SK-N-MC (cell line): Measurements from ENCODE around the gene LEO1.

Experiments used
- DNase-seq: peaks from one replicate; pipeline ENCODE4 v3.0.0-alpha.2; 2011; ENCODE audit warnings: low read depth, low spot score
- H3K27ac ChIP-seq: fragments of 200-600 bp; sonication (generic); 2 replicates; pipeline ENCODE4 v1.5.1; 2016; ENCODE audit warnings: mixed run types
- H3K36me3 ChIP-seq: fragments of 200-600 bp; sonication (generic); 2 replicates; pipeline ENCODE4 v1.6.1; 2017; ENCODE audit warnings: antibody characterized with exemption, low read length, mixed read lengths; ENCODE audit not compliant: insufficient read depth
- H3K4me3 ChIP-seq: fragments of 200-600 bp; sonication (generic); 2 replicates; pipeline ENCODE4 v1.5.1; 2016
- H3K9ac ChIP-seq: fragments of 200-600 bp; sonication (generic); 2 replicates; pipeline ENCODE4 v1.8.0; 2017; ENCODE audit warnings: mixed run types, mixed read lengths; ENCODE audit not compliant: insufficient read length
- H3K9me3 ChIP-seq: fragments of 200-600 bp; sonication (generic); 2 replicates; pipeline ENCODE4 v1.6.1; 2017; ENCODE audit warnings: low read depth, mild to moderate bottlenecking, antibody characterized with exemption, low read length, moderate library complexity, mixed read lengths
- EZH2 ChIP-seq: fragments of 200-600 bp; sonication (generic); IDR thresholded peaks from one replicate; pipeline ENCODE4 v1.6.1; 2017; ENCODE audit warnings: antibody characterized with exemption
- FOXP2 ChIP-seq: optimal IDR thresholded peaks from 2 replicates; pipeline ENCODE3; 2011; ENCODE audit warnings: mild to moderate bottlenecking, moderate library complexity; ENCODE audit not compliant: insufficient read depth; ENCODE audit errors: extremely low read length, control extremely low read depth
- POLR2AphosphoS5 ChIP-seq: IDR thresholded peaks from 2 replicates; pipeline ENCODE4 v1.6.1; 2012; ENCODE audit warnings: mild to moderate bottlenecking, low read depth, low read length, borderline replicate concordance

Gene LEO1

GRCh38 chr15:51971375-51972133, at the start of gene LEO1:
Gene LEO1, minus strand, starts transcription at chr15:51971778. Its CDS starts 33 bp downstream, at chr15:51971745.
- DNase-seq, result peak; percentile 87
- no peaks in the 10 kb centered on the region for H3K9me3 ChIP-seq
- H3K27ac ChIP-seq, result peak within 1 kb of the TSS; percentile 91
- H3K4me3 ChIP-seq, result peak within 1 kb of the TSS; percentile 87
- peak within 1 kb of the TSS; percentile 91 for H3K9ac ChIP-seq
- TF ChIP-seq POLR2AphosphoS5, result peak; percentile 94
- no peak for TF ChIP-seq EZH2
- H3K36me3 ChIP-seq, result peaks cover 10% of the 10 kb centered on the region

DNA sequence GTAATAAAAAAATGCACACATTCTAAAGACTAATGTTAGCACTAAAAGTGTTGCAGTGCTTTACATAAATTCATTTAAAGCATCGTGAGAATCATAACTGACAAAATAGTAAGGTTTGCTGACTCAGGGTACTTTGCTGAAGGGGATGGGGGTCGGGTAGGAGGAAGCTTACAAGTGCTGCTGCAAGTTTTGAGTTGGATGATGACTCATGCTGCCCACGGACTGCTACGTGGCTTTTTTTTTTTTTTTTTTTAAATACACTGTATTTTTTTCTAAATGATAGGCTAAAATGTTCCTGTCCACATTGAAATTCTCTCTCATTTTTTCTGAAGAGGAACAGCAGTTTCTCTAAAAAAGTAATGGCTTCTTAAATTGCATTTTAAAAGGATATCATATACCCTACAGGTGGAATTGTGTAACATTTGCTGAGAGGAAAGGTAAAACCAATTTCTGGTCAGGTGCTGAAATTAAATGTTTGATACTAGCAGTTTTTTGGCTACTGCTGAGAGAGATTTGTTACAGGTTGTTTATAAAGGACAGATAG, 49.6 kb upstream of the LEO1 start:
- TF ChIP-seq POLR2AphosphoS5, result no peak
- TF ChIP-seq FOXP2, result no peak
- TF ChIP-seq EZH2, result no peak
- H3K36me3 ChIP-seq, result peaks cover 18% of the 10 kb centered on the region
- peak overlapping the region; percentile 97 for H3K9ac ChIP-seq
- H3K9me3 ChIP-seq, result no peaks in the 10 kb centered on the region
- peak overlapping the region; percentile 99 for H3K4me3 ChIP-seq
- peak; percentile 86 for DNase-seq
- peak overlapping the region; percentile 94 for H3K27ac ChIP-seq

DNA sequence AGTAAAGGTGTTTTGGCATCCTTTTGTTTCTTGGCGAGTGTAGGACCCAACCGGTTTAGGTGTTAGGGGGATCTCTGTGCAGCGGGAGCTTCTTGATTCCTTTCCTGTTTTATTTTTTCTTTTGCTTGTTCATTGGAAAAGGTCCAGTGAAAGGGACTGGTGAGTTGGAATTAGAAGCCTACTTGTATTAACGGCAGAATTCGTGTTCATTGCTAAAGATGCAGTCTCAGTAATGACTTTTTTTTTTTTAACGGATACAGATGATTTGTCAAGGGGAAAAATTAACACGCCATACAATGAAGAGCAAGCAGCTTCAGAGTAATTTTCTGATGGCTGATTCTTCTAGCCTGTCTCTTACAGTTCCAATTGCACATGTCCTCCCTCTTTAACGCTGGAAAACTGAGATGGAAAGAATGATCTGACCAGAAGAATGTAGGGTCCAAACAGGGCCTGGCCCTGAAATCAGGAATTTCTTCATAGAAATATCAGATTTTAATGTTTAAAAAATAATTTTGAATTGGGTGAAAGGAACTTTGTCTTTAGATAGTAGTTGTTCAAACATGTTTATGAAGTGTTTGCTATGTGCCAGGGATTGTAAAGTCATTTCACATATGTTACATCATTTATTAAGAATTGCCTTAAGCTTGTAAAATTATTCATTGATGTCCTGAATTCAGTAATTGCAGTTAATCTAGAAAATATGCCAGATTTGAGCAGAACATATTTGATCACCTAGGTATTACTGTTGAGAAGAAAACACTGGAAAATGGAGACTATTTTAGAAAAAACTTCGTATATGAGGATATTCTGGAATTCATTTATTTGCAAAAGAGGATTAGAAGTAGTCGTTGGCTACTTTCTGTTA, 48.9 kb upstream of the LEO1 start:
- TF ChIP-seq EZH2 (no peak), POLR2AphosphoS5 (no peak), FOXP2 (no peak)
- H3K36me3 ChIP-seq, result peaks cover 18% of the 10 kb centered on the region
- H3K4me3 ChIP-seq, result peak overlapping the region; percentile 99
- H3K9ac ChIP-seq, result peak overlapping the region; percentile 97
- H3K27ac ChIP-seq, result peak overlapping the region; percentile 94
- H3K9me3 ChIP-seq, result no peaks in the 10 kb centered on the region
- no peak for DNase-seq

DNA sequence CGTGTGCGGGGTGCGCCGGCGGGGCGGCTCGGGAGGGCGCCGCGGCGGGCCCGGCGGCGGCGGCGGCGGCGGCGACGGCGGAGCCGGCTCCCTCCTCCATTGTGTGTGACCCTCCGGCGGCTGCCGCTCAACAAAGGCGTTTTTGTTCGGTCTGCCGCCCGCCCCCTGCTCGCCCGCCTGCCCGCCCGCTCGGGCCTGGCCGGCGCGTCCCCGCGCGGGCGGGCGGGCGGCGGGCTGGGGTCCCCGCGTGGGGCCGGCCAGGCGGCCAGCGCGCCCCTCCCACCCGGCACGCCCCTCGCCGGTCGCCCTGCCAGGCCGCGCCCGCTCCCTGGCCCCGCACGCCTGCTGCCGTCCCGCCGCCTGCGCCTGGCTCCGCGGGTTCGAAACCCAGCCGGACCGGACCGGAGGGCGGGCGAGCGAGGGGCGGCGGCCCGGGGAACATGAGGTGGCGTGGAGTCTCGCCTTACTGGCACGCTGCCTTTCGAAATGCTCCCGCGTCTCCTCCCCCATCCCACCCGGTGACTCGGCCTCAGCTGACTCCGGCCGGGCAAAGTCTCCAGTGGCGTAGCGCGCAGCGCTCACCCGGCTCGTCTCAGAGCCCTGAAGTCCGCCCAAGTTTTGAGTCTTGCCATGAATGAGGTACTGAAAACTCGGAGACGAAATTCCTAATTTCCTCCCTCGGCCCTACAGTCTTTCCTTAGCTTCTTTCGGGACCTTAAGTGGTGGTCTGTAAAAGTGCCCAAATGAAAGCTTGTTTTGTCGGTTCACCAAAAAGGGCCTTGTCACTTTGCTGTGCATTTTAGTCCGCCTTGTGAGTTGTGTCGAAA, 48.0 kb upstream of the LEO1 start:
- Histone ChIP-seq H3K4me3 (peak overlapping the region; percentile 99), H3K9me3 (no peaks in the 10 kb centered on the region), H3K9ac (peak overlapping the region; percentile 97), H3K36me3 (peaks cover 12% of the 10 kb centered on the region), H3K27ac (peak overlapping the region; percentile 94)
- no peak for DNase-seq
- no peak for TF ChIP-seq FOXP2
- TF ChIP-seq POLR2AphosphoS5, result no peak
- no peak for TF ChIP-seq EZH2

GRCh38 chr15:52018693-52019393, 47.3 kb upstream of the LEO1 start, which contains the start of gene MAPK6:
Gene MAPK6, plus strand, starts transcription at chr15:52019219. Its CDS starts 27,242 bp downstream, at chr15:52046461.
- no peak for DNase-seq
- TF ChIP-seq EZH2, result no peak
- TF ChIP-seq FOXP2, result no peak
- TF ChIP-seq POLR2AphosphoS5, result peak; percentile 84
- Histone ChIP-seq H3K4me3 (peak within 1 kb of the TSS; percentile 99), H3K9ac (peak within 1 kb of the TSS; percentile 97), H3K27ac (peak within 1 kb of the TSS; percentile 94), H3K36me3 (peaks cover 8% of the 10 kb centered on the region), H3K9me3 (no peaks in the 10 kb centered on the region)

DNA sequence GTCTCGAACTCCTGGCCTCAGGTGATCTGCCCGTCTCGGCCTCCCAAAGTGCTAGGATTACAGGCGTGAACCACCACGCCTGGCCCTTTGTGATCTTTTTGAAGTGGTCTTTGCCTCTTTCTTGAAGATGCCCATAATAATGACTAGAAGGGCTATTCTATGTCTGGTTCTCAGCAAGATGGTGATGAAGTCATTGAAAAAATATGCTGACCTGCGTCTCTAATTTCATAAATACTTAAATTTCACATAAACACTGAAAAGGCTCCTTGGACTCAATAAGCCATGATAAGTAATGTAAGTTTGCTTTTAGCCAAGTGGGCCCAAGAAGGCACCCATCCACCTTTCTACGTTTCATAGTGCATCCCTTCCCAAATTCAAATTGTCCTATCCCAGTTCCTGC, 46.7 kb upstream of the LEO1 start:
- H3K27ac ChIP-seq, result no peak overlapping the region
- H3K9me3 ChIP-seq, result no peaks in the 10 kb centered on the region
- peak overlapping the region; percentile 82 for H3K4me3 ChIP-seq
- TF ChIP-seq POLR2AphosphoS5 (no peak), FOXP2 (no peak), EZH2 (no peak)
- peaks cover 2% of the 10 kb centered on the region for H3K36me3 ChIP-seq
- DNase-seq, result no peak
- peak overlapping the region; percentile 88 for H3K9ac ChIP-seq

DNA sequence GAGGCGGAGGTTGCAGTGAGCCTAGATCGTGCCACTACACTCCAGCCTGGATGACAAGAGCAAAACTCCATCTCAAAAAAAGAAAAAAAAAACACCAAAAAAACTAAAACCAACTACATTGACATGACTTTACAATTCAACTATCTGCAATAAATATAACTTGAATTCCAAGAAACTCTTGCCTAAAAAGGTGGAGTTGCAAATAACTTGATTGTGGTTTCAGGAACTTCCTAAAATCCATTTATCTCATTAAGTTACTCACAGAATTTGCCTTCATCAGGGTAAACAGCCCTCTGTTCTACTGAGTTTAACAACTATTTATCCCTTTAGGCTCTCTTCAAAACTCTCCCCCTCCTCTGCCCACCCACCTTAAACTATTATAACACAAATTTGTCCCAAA, 44.7 kb upstream of the LEO1 start:
- Histone ChIP-seq H3K27ac (no peak overlapping the region), H3K36me3 (no peaks in the 10 kb centered on the region), H3K9me3 (no peaks in the 10 kb centered on the region), H3K9ac (no peak overlapping the region), H3K4me3 (no peak overlapping the region)
- TF ChIP-seq POLR2AphosphoS5 (no peak), FOXP2 (no peak), EZH2 (no peak)
- DNase-seq, result no peak
